ENCODE measurements around the gene MYO3B.

DNA sequence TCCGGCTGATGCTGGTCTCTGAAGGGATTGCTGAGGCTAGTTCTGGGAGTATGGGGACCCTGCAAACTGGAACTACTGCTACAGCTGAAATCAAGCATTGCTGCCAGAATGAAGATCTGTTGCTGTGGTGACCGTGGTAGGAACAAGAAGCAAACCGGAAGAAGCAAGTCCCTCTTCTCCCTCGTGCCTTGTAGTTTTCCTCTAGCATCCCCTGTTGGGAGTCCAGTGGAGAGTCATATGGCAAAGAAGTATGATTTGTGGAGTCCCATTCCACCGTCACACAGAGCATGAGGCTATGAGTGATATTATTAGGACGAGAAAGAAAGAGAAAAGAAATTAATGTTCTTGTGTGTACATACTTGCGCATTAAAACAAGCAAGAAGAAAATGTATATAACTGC lies 398.3 kb downstream of the MYO3B start:
- TF ChIP-seq, protein P1, sequence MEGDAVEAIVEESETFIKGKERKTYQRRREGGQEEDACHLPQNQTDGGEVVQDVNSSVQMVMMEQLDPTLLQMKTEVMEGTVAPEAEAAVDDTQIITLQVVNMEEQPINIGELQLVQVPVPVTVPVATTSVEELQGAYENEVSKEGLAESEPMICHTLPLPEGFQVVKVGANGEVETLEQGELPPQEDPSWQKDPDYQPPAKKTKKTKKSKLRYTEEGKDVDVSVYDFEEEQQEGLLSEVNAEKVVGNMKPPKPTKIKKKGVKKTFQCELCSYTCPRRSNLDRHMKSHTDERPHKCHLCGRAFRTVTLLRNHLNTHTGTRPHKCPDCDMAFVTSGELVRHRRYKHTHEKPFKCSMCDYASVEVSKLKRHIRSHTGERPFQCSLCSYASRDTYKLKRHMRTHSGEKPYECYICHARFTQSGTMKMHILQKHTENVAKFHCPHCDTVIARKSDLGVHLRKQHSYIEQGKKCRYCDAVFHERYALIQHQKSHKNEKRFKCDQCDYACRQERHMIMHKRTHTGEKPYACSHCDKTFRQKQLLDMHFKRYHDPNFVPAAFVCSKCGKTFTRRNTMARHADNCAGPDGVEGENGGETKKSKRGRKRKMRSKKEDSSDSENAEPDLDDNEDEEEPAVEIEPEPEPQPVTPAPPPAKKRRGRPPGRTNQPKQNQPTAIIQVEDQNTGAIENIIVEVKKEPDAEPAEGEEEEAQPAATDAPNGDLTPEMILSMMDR (IDR thresholded peaks at IDR 0.05), result no peak
- no peak for TF ChIP-seq ZFX (IDR thresholded peaks at IDR 0.05; ENCODE audit: borderline replicate concordance)
